Measurements from ENCODE around the gene SIK3. TPM values are rescaled to one million over a fixed set of nuclear protein-coding genes. Genes with fewer than 3 reads are reported as not detected.
"Not testable (repeated sequence)": the region's sequence is repeated elsewhere in the genome, so short reads cannot be mapped to it uniquely, and the experiment has no call there.

The SIK3 gene
- total RNA-seq, 2 donors from 2014 or later, result 26.7 to 28.0 TPM

GRCh38 chr11:117127171-117127901 is 29.1 kb upstream of the SIK3 start:
- no peak overlapping the region for H3K27ac ChIP-seq
- DNase-seq, result no peak
- no peak overlapping the region for H3K9ac ChIP-seq (ENCODE audit: low read depth in 2 of 2, low read length in 2 of 2)
- no peak for TF ChIP-seq CTCF (IDR thresholded peaks at IDR 0.05)
- no peaks in the 10 kb centered on the region for H3K9me3 ChIP-seq
- no peaks in the 10 kb centered on the region for H3K36me3 ChIP-seq
- intact Hi-C loops (cut with DNase I), result no loop called here
- no peak overlapping the region for H3K4me3 ChIP-seq
- no peaks in the 10 kb centered on the region for H3K27me3 ChIP-seq
- H3K4me1 ChIP-seq, result no peaks in the 10 kb centered on the region

GRCh38 chr11:117126223-117126965 is 28.2 kb upstream of the SIK3 start:
- H3K9me3 ChIP-seq, result no peaks in the 10 kb centered on the region
- intact Hi-C loops (cut with DNase I), result no loop called here
- no peaks in the 10 kb centered on the region for H3K4me1 ChIP-seq
- no peak for TF ChIP-seq CTCF (IDR thresholded peaks at IDR 0.05)
- H3K9ac ChIP-seq (ENCODE audit: low read depth in 2 of 2, low read length in 2 of 2), result no peak overlapping the region
- H3K4me3 ChIP-seq, result no peak overlapping the region
- no peak overlapping the region for H3K27ac ChIP-seq
- no peaks in the 10 kb centered on the region for H3K27me3 ChIP-seq
- no peaks in the 10 kb centered on the region for H3K36me3 ChIP-seq
- no peak for DNase-seq

- H3K9me3 ChIP-seq, result no peaks in the 10 kb centered on the region
- TF ChIP-seq CTCF (IDR thresholded peaks at IDR 0.05), result no peak
- H3K4me3 ChIP-seq, result no peak overlapping the region
- no peaks in the 10 kb centered on the region for H3K27me3 ChIP-seq
- no peak overlapping the region for H3K9ac ChIP-seq (ENCODE audit: low read depth in 2 of 2, low read length in 2 of 2)
- H3K4me1 ChIP-seq, result no peaks in the 10 kb centered on the region
- no peak overlapping the region for H3K27ac ChIP-seq
- no peaks in the 10 kb centered on the region for H3K36me3 ChIP-seq
- no peak for DNase-seq
- intact Hi-C loops (cut with DNase I), result no loop called here
These were observed 24.3 kb upstream of the SIK3 start for GRCh38 chr11:117122556-117122955.

- no peak overlapping the region for H3K27ac ChIP-seq
- TF ChIP-seq CTCF (IDR thresholded peaks at IDR 0.05), result no peak
- no peaks in the 10 kb centered on the region for H3K36me3 ChIP-seq
- no peaks in the 10 kb centered on the region for H3K27me3 ChIP-seq
- intact Hi-C loops (cut with DNase I), result no loop called here
- H3K4me1 ChIP-seq, result no peaks in the 10 kb centered on the region
- H3K9ac ChIP-seq (ENCODE audit: low read depth in 2 of 2, low read length in 2 of 2), result no peak overlapping the region
- no peaks in the 10 kb centered on the region for H3K9me3 ChIP-seq
- no peak overlapping the region for H3K4me3 ChIP-seq
- DNase-seq, result no peak
These were observed 22.9 kb upstream of the SIK3 start for GRCh38 chr11:117121176-117121575.

- no peak for DNase-seq
These were observed 19.5 kb upstream of the SIK3 start for GRCh38 chr11:117117681-117118080.

GRCh38 chr11:117112939-117113338 is 14.7 kb upstream of the SIK3 start:
- intact Hi-C loops (cut with DNase I); H3K27ac ChIP-seq; H3K4me1 ChIP-seq; DNase-seq; H3K4me3 ChIP-seq; H3K27me3 ChIP-seq; H3K36me3 ChIP-seq; H3K9me3 ChIP-seq; H3K9ac ChIP-seq (ENCODE audit: low read depth in 2 of 2, low read length in 2 of 2): not testable (repeated sequence)

More at GRCh38 chr11:117117681-117118080, 19.5 kb upstream of the SIK3 start:
- no peak for TF ChIP-seq CTCF (IDR thresholded peaks at IDR 0.05)
- Histone ChIP-seq H3K36me3 (no peaks in the 10 kb centered on the region), H3K4me3 (no peak overlapping the region), H3K27ac (no peak overlapping the region), H3K9me3 (no peaks in the 10 kb centered on the region), H3K27me3 (no peaks in the 10 kb centered on the region), H3K9ac (ENCODE audit: low read depth in 2 of 2, low read length in 2 of 2) (no peak overlapping the region), H3K4me1 (no peaks in the 10 kb centered on the region)
- intact Hi-C loops (cut with DNase I), result no loop called here

- H3K36me3 ChIP-seq; H3K9me3 ChIP-seq; H3K27ac ChIP-seq; intact Hi-C loops (cut with DNase I); H3K27me3 ChIP-seq; H3K4me3 ChIP-seq; H3K4me1 ChIP-seq; H3K9ac ChIP-seq (ENCODE audit: low read depth in 2 of 2, low read length in 2 of 2); DNase-seq: not testable (repeated sequence)
These were observed 14.3 kb upstream of the SIK3 start for GRCh38 chr11:117112497-117112896.
